Astrocyte (in vitro differentiated cells and primary cell): ENCODE measurements around the gene MRPS18A. TPM values are rescaled to one million over a fixed set of nuclear protein-coding genes. Genes with fewer than 3 reads are reported as not detected.

Experiments
- DNase-seq: peaks from one replicate; pipeline ENCODE4 v3.0.0-alpha.2; 2010; ENCODE audit warnings: low read depth
- FAIRE-seq: peaks from 2 replicates; lab custom pipeline; 2011; peaks lifted over from hg19 to GRCh38; lab: Jason Lieb, UNC
- H2AFZ ChIP-seq: 2 replicates; pipeline ENCODE4 v1.6.0; 2012; ENCODE audit warnings: low read depth, low read length, inconsistent platforms
- H3K27ac ChIP-seq: 2 replicates; pipeline ENCODE4 v1.5.1; 2011; ENCODE audit warnings: low read depth, low read length, inconsistent platforms
- H3K27me3 ChIP-seq: 2 replicates; pipeline ENCODE4 v1.6.0; 2011; ENCODE audit warnings: low read length, inconsistent platforms; ENCODE audit not compliant: insufficient read depth
- H3K36me3 ChIP-seq: 2 replicates; pipeline ENCODE4 v1.5.1; 2011; ENCODE audit warnings: low read length, inconsistent platforms; ENCODE audit not compliant: insufficient read depth
- H3K4me1 ChIP-seq: 2 replicates; pipeline ENCODE4 v1.5.1; 2011; ENCODE audit warnings: low read length, inconsistent platforms; ENCODE audit not compliant: insufficient read depth
- H3K4me2 ChIP-seq: 2 replicates; pipeline ENCODE4 v1.6.0; 2012; ENCODE audit warnings: low read length, inconsistent platforms
- H3K4me3 ChIP-seq: 2 replicates; pipeline ENCODE4 v1.5.1; 2011; ENCODE audit warnings: low read depth, mild to moderate bottlenecking, low read length, inconsistent platforms; ENCODE audit not compliant: insufficient read depth
- H3K79me2 ChIP-seq: 2 replicates; pipeline ENCODE4 v1.6.0; 2012; ENCODE audit warnings: mild to moderate bottlenecking, low read length, inconsistent platforms; ENCODE audit not compliant: insufficient read depth
- H3K9ac ChIP-seq: 2 replicates; pipeline ENCODE4 v1.6.0; 2012; ENCODE audit warnings: mild to moderate bottlenecking, low read length, inconsistent platforms
- H3K9me3 ChIP-seq: 2 replicates; pipeline ENCODE4 v1.5.1; 2012; ENCODE audit warnings: low read depth, mild to moderate bottlenecking, low read length, inconsistent platforms; ENCODE audit not compliant: insufficient read depth
- H4K20me1 ChIP-seq: 2 replicates; pipeline ENCODE4 v1.6.0; 2012; ENCODE audit warnings: low read length, inconsistent platforms; ENCODE audit not compliant: insufficient read depth
- H3K27ac Mint-ChIP-seq: one replicate; pipeline ENCODE4 v1.8.0; 2021; ENCODE audit warnings: mild to moderate bottlenecking, mixed read lengths; ENCODE audit not compliant: unreplicated experiment
- H3K27me3 Mint-ChIP-seq: one replicate; pipeline ENCODE4 v1.8.0; 2021; ENCODE audit warnings: low read depth, mixed read lengths; ENCODE audit not compliant: unreplicated experiment
- H3K36me3 Mint-ChIP-seq: one replicate; pipeline ENCODE4 v1.8.0; 2021; ENCODE audit warnings: low read depth, mixed read lengths; ENCODE audit not compliant: unreplicated experiment
- H3K4me1 Mint-ChIP-seq: one replicate; pipeline ENCODE4 v1.8.0; 2021; ENCODE audit warnings: low read depth, mixed read lengths; ENCODE audit not compliant: unreplicated experiment
- H3K4me3 Mint-ChIP-seq: one replicate; pipeline ENCODE4 v1.8.0; 2021; ENCODE audit warnings: mild to moderate bottlenecking, moderate library complexity, mixed read lengths; ENCODE audit not compliant: unreplicated experiment
- H3K9me3 Mint-ChIP-seq: one replicate; pipeline ENCODE4 v1.8.0; 2021; ENCODE audit warnings: mild to moderate bottlenecking, mixed read lengths; ENCODE audit not compliant: unreplicated experiment
- CTCF ChIP-seq: IDR thresholded peaks from 2 replicates; pipeline ENCODE4 v1.5.1; 2011; ENCODE audit warnings: low read depth, mild to moderate bottlenecking, inconsistent platforms, low read length, moderate library complexity; ENCODE audit not compliant: insufficient read depth
- EZH2 ChIP-seq: IDR thresholded peaks from 2 replicates; pipeline ENCODE4 v1.6.1; 2012; ENCODE audit warnings: mild to moderate bottlenecking, low read length, inconsistent platforms; ENCODE audit not compliant: insufficient read depth
- total RNA-seq: library from RNA; stranded (reverse); gene quantifications from 2 replicates; pipeline ENCODE4 v1.2.1, GENCODE V29; 2021

Gene MRPS18A
- total RNA-seq, 1 donor from 2014 or later: 33.5 TPM

GRCh38 chr6:43695215-43695966, 7.8 kb upstream of the MRPS18A start:
- H3K4me1 ChIP-seq: peaks cover 12% of the 10 kb centered on the region
- no peaks in the 10 kb centered on the region for H3K9me3 ChIP-seq
- H3K4me3 ChIP-seq: no peak overlapping the region
- H3K36me3 ChIP-seq: no peaks in the 10 kb centered on the region
- no peaks in the 10 kb centered on the region for H3K79me2 ChIP-seq
- no peaks in the 10 kb centered on the region for H3K36me3 Mint-ChIP-seq
- no peaks in the 10 kb centered on the region for H3K27me3 Mint-ChIP-seq
- H3K27me3 ChIP-seq: no peaks in the 10 kb centered on the region
- no peak overlapping the region for H2AFZ ChIP-seq
- H3K27ac Mint-ChIP-seq: no peak overlapping the region
- H3K9me3 Mint-ChIP-seq: no peaks in the 10 kb centered on the region
- H3K4me2 ChIP-seq: no peak overlapping the region
- DNase-seq: no peak
- TF ChIP-seq CTCF (no peak), EZH2 (no peak)
- peaks cover 9% of the 10 kb centered on the region for H3K4me1 Mint-ChIP-seq
- FAIRE-seq: no peak
- H3K27ac ChIP-seq: no peak overlapping the region
- H4K20me1 ChIP-seq: no peaks in the 10 kb centered on the region
- no peak overlapping the region for H3K4me3 Mint-ChIP-seq
- H3K9ac ChIP-seq: no peak overlapping the region

- no peak for TF ChIP-seq CTCF
- TF ChIP-seq EZH2: no peak
- Histone ChIP-seq H3K27ac (no peak overlapping the region), H3K4me2 (no peak overlapping the region), H3K36me3 (no peaks in the 10 kb centered on the region), H3K79me2 (peaks cover 39% of the 10 kb centered on the region), H3K27me3 (no peaks in the 10 kb centered on the region), H3K9ac (no peak overlapping the region), H3K4me3 (no peak overlapping the region), H3K9me3 (no peaks in the 10 kb centered on the region), H3K4me1 (peaks cover 13% of the 10 kb centered on the region), H4K20me1 (peaks cover 22% of the 10 kb centered on the region), H2AFZ (no peak overlapping the region)
- Mint-ChIP-seq H3K27ac (no peak overlapping the region), H3K9me3 (no peaks in the 10 kb centered on the region), H3K27me3 (no peaks in the 10 kb centered on the region), H3K4me3 (no peak overlapping the region), H3K36me3 (no peaks in the 10 kb centered on the region), H3K4me1 (peaks cover 9% of the 10 kb centered on the region)
- DNase-seq (no peak), FAIRE-seq (no peak)
Measured at GRCh38 chr6:43689421-43689820, 1.8 kb upstream of the MRPS18A start.

- Mint-ChIP-seq H3K9me3 (no peaks in the 10 kb centered on the region), H3K4me3 (peak overlapping the region; percentile 98), H3K36me3 (no peaks in the 10 kb centered on the region), H3K4me1 (peaks cover 21% of the 10 kb centered on the region), H3K27me3 (no peaks in the 10 kb centered on the region), H3K27ac (peak overlapping the region; percentile 95)
- Histone ChIP-seq H4K20me1 (peaks cover 45% of the 10 kb centered on the region), H3K9me3 (no peaks in the 10 kb centered on the region), H3K36me3 (no peaks in the 10 kb centered on the region), H3K27ac (peak overlapping the region; percentile 56), H3K4me1 (peaks cover 13% of the 10 kb centered on the region), H3K27me3 (no peaks in the 10 kb centered on the region), H2AFZ (peak overlapping the region; percentile 99), H3K9ac (peak overlapping the region; percentile 94), H3K79me2 (peaks cover 62% of the 10 kb centered on the region), H3K4me2 (peak overlapping the region; percentile 98), H3K4me3 (peak overlapping the region; percentile 97)
- DNase-seq (no peak), FAIRE-seq (no peak)
- TF ChIP-seq EZH2 (no peak), CTCF (no peak)
Measured at GRCh38 chr6:43687079-43687436, 533 bp downstream of the MRPS18A start.
